Body of pancreas (tissue), 4 donors: ENCODE results near the gene HEPHL1. TPM values are rescaled to one million over a fixed set of nuclear protein-coding genes. Genes with fewer than 3 reads are reported as not detected.

Experiments used
- ATAC-seq: fragments of 150-250 bp; one replicate; pipeline ENCODE4 v1.9.1; 2016
- DNase-seq, 4 donors: peaks; one replicate each; pipeline ENCODE4 v3.0.0-alpha.2; 2019
- H3K27ac ChIP-seq, 4 donors: fragments of 200-600 bp; sonication (generic); 1 replicate in 3 of 4; 2 replicates in 1 of 4; pipeline versions ENCODE4 v1.5.1 to v1.6.1; 2016 to 2019; ENCODE audit warnings: mild to moderate bottlenecking in 1 of 4, mixed read lengths in 1 of 4, moderate library complexity in 1 of 4
- H3K27me3 ChIP-seq, 2 donors: fragments of 200-600 bp; sonication (generic); one replicate each; pipeline ENCODE4 v1.6.0; 2016; ENCODE audit warnings: mild to moderate bottlenecking in 1 of 2
- H3K36me3 ChIP-seq, 2 donors: fragments of 200-600 bp; sonication (generic); replicated peaks in 1 of 2; 2 replicates each; pipeline ENCODE4 v1.5.1; 2016; ENCODE audit warnings: low read depth in 2 of 2; ENCODE audit not compliant: insufficient read depth in 1 of 2
- H3K4me1 ChIP-seq: fragments of 200-600 bp; sonication (generic); one replicate; pipeline ENCODE4 v1.6.0; 2016
- H3K4me3 ChIP-seq, 2 donors: fragments of 200-600 bp; sonication (generic); 1 replicate in 1 of 2; 2 replicates in 1 of 2; pipeline ENCODE4 v1.5.1; 2016 to 2019
- H3K9me3 ChIP-seq, 3 donors: fragments of 200-600 bp; sonication (generic); 1 replicate in 2 of 3; 2 replicates in 1 of 3; pipeline ENCODE4 v1.5.1; 2016
- POLR2A ChIP-seq, 3 donors: fragments of 450-650 bp; IDR thresholded peaks; one replicate each; pipeline ENCODE4 v1.6.1; 2016; ENCODE audit warnings: antibody characterized with exemption in 3 of 3, mild to moderate bottlenecking in 2 of 3
- WGBS, 2 donors: methylation state at CpG; one replicate each; pipeline ENCODE4 v1.1.5; 2017; 5-methylcytosine and 5-hydroxymethylcytosine counted together
- intact Hi-C: fragments of 100-400 bp; cut with DNase I; formaldehyde crosslinking; loops from one replicate; pipeline ENCODE4 v1.15.1; 2023
- total RNA-seq, 2 donors: library from RNA; depleted of rRNA; stranded (reverse); fragments of >200 nt; gene quantifications; one replicate each; pipeline ENCODE4 v1.1.0, GENCODE V29; 2016
- TF ChIP-seq, protein P1 (sequence below), 7 experiments: fragments of 450-650 bp in 4 of 7; fragments of 200-600 bp in 3 of 7; sonication (generic) in 3 of 7; IDR thresholded peaks; one replicate each; pipeline ENCODE4 v1.5.1; 2016 to 2019; ENCODE audit warnings: antibody characterized with exemption in 7 of 7

The HEPHL1 gene
- total RNA-seq, 2 donors from 2014 or later: not detected

DNA sequence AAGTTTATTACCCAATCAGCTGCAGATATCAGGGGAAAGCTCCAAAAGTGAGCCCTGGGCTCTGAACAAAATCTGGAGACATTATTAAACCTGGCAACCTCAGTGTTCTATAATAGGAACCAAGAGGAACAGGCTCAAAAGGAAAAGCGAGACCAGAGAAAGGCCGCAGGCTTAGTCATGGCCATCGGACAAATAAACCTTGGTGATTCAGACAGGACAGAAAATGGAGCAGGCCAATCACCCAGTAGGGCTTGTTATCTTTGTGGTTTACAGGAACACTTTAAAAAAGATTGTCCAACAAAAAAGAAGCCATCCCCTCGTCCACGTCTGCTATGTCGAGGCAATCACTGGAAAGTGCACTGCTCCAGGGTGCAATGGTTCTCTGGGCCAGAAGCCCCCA is 99.8 kb downstream of the HEPHL1 start:
- Histone ChIP-seq H3K4me1 (peaks cover 14% of the 10 kb centered on the region), H3K36me3 (no peaks in the 10 kb centered on the region), H3K9me3 (no peaks in the 10 kb centered on the region), H3K4me3 (no peak overlapping the region), H3K27ac (no peak overlapping the region), H3K27me3 (no peaks in the 10 kb centered on the region)
- ATAC-seq: no peak
- WGBS, 2 donors: 89 to 96% methylated on average over 6 of the region's 6 CpGs
- DNase-seq: no peak
- TF ChIP-seq, protein P1, sequence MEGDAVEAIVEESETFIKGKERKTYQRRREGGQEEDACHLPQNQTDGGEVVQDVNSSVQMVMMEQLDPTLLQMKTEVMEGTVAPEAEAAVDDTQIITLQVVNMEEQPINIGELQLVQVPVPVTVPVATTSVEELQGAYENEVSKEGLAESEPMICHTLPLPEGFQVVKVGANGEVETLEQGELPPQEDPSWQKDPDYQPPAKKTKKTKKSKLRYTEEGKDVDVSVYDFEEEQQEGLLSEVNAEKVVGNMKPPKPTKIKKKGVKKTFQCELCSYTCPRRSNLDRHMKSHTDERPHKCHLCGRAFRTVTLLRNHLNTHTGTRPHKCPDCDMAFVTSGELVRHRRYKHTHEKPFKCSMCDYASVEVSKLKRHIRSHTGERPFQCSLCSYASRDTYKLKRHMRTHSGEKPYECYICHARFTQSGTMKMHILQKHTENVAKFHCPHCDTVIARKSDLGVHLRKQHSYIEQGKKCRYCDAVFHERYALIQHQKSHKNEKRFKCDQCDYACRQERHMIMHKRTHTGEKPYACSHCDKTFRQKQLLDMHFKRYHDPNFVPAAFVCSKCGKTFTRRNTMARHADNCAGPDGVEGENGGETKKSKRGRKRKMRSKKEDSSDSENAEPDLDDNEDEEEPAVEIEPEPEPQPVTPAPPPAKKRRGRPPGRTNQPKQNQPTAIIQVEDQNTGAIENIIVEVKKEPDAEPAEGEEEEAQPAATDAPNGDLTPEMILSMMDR (IDR thresholded peaks at IDR 0.05): no peak
- no peak for TF ChIP-seq POLR2A (IDR thresholded peaks at IDR 0.05)
- intact Hi-C loops: no loop called here

DNA sequence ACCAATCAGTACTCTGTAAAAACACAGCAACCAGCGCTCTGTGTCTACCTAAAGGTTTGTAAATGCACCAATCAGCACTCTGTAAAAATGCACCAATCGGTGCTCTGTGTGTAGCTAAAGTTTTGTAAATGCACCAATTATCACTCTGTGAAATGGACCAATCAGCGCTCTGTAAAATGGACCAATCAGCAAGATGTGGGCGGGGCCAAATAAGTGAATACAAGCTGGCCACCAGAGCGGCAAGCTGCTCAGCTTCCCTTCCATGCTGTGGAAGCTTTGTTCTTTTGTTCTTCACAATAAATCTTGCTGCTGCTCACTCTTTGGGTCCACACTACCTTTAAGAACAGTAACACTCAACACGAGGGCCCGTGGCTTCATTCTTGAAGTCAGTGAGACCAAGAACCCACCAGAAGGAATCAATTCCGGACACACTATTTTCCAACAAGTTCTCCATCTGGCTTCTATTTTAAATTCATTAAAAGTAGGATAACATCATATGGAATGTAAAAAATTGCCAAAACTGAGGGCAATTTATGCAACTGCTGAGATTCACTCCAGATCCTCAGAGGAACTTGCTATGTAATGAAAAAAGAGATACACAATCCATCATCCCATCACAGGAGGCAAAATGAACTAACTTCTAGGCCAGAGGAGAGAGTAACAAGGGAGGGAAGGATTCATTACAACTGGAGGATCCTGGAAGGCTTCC is 104.4 kb downstream of the HEPHL1 start:
- DNase-seq (no peak), ATAC-seq (no peak)
- no peak overlapping the region for H3K27ac ChIP-seq
- H3K27me3 ChIP-seq: no peaks in the 10 kb centered on the region
- no peaks in the 10 kb centered on the region for H3K36me3 ChIP-seq
- TF ChIP-seq, protein P1 (IDR thresholded peaks at IDR 0.05): no peak
- TF ChIP-seq POLR2A (IDR thresholded peaks at IDR 0.05): no peak
- peaks cover 18% of the 10 kb centered on the region for H3K4me1 ChIP-seq
- intact Hi-C loops: no loop called here
- H3K9me3 ChIP-seq: no peaks in the 10 kb centered on the region
- H3K4me3 ChIP-seq: no peak overlapping the region
- WGBS, 2 donors: 91 to 93% methylated on average over 7 to 8 of the region's 8 CpGs

DNA sequence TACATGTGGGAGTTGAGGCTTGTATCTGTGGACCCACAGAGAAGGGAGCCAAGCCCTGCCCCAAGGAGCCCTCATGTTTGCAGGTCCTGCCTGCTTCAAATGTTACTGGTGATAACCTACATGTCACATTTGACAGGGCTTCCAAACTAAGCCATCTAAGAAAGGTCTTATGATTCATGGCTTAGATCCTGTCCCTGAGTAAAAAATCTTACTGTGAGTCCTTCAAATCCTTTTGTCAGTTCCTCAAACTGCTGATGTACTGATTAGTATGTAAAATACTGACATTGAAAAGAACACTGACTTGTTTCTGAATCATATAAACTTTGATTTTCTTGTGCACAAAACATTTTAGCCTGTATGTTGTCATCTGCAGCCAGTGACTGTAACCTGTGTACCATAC is 106.5 kb downstream of the HEPHL1 start:
- Histone ChIP-seq H3K4me1 (peaks cover 36% of the 10 kb centered on the region), H3K27ac (peak overlapping the region in 2 of 4 donors; percentile 89 to 92), H3K27me3 (no peaks in the 10 kb centered on the region), H3K9me3 (no peaks in the 10 kb centered on the region), H3K36me3 (no peaks in the 10 kb centered on the region), H3K4me3 (no peak overlapping the region)
- intact Hi-C loops: no loop called here
- ATAC-seq (no peak), DNase-seq (no peak)
- TF ChIP-seq, protein P1 (IDR thresholded peaks at IDR 0.05): no peak
- no peak for TF ChIP-seq POLR2A (IDR thresholded peaks at IDR 0.05)

DNA sequence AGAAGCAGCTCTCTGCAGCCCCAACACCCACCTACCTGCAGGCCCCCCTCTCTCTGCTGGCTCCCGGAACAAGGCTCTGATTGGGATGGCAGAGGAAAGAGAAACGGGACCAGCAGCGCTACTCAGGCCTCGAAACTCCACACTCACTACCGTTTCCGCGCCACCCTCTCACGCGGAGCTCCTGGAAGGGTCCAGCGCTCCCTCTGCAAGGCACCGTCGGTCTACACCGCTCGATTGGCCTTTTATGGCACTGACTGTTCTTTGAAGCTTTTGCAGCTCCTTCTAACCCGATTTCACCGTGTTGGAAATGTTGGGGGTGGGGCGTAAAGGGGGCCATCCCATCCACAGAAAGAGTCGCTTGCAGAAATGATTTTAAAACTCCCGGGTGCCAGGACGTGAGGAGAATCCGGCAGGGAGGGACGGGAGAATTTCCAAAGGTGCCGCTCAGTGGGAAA is 107.2 kb downstream of the HEPHL1 start:
- H3K36me3 ChIP-seq: no peaks in the 10 kb centered on the region
- intact Hi-C loops: no loop called here
- H3K27me3 ChIP-seq: no peaks in the 10 kb centered on the region
- no peaks in the 10 kb centered on the region for H3K9me3 ChIP-seq
- peak overlapping the region; percentile 42 to 69 for H3K4me3 ChIP-seq
- peak overlapping the region; percentile 84 to 92 (median 88) for H3K27ac ChIP-seq
- peak in 2 of 4 donors; percentile 40 to 42 for DNase-seq
- peaks cover 36% of the 10 kb centered on the region for H3K4me1 ChIP-seq
- WGBS, 2 donors: 0 to 1% methylated on average over 21 to 23 of the region's 23 CpGs
- TF ChIP-seq, protein P1 (IDR thresholded peaks at IDR 0.05): no peak
- TF ChIP-seq POLR2A (IDR thresholded peaks at IDR 0.05): no peak
- ATAC-seq: peak; percentile 19
